Loucy (cell line): ENCODE data around the gene PRSS21.

Experiments used
- EZH2phosphoT487 ChIP-seq: fragments of 200-600 bp; IDR thresholded peaks from 2 replicates; pipeline ENCODE4 v1.6.1; 2018; ENCODE audit warnings: antibody characterized with exemption, mild to moderate bottlenecking, moderate library complexity, borderline replicate concordance
- TF ChIP-seq, protein P1 (sequence below): fragments of 200-600 bp; sonication (generic); conservative IDR thresholded peaks from 2 replicates; pipeline ENCODE4 v1.5.1; 2014; ENCODE audit warnings: mild to moderate bottlenecking, antibody characterized with exemption, low read length

GRCh38 chr16:2769675-2770056 is 47.4 kb upstream of the PRSS21 start:
- TF ChIP-seq, protein P1, sequence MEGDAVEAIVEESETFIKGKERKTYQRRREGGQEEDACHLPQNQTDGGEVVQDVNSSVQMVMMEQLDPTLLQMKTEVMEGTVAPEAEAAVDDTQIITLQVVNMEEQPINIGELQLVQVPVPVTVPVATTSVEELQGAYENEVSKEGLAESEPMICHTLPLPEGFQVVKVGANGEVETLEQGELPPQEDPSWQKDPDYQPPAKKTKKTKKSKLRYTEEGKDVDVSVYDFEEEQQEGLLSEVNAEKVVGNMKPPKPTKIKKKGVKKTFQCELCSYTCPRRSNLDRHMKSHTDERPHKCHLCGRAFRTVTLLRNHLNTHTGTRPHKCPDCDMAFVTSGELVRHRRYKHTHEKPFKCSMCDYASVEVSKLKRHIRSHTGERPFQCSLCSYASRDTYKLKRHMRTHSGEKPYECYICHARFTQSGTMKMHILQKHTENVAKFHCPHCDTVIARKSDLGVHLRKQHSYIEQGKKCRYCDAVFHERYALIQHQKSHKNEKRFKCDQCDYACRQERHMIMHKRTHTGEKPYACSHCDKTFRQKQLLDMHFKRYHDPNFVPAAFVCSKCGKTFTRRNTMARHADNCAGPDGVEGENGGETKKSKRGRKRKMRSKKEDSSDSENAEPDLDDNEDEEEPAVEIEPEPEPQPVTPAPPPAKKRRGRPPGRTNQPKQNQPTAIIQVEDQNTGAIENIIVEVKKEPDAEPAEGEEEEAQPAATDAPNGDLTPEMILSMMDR = no peak
- no peak for TF ChIP-seq EZH2phosphoT487
